NCI-H1417 (cell line): ENCODE measurements around the gene SPIRE1.
"Not testable (repeated sequence)": the region's sequence is repeated elsewhere in the genome, so short reads cannot be mapped to it uniquely, and the experiment has no call there.

ENCODE experiments used
- DNase-seq, 3 experiments: peaks; one replicate each; lab custom pipeline; 2025; lab: John Stamatoyannopoulos, UW

Gene SPIRE1

GRCh38 chr18:12485479-12486105 is 172.3 kb downstream of the SPIRE1 start:
- no peak for DNase-seq

- not testable (repeated sequence) for DNase-seq
Observed at GRCh38 chr18:12481915-12482314, 176.0 kb downstream of the SPIRE1 start.

- no peak for DNase-seq
Observed at GRCh38 chr18:12479982-12480381, 177.9 kb downstream of the SPIRE1 start.

- no peak for DNase-seq
Observed at GRCh38 chr18:12479536-12479935, 178.4 kb downstream of the SPIRE1 start.

- DNase-seq, result no peak
Observed at GRCh38 chr18:12478269-12479047, 179.4 kb downstream of the SPIRE1 start.

- DNase-seq, result no peak
Observed at GRCh38 chr18:12477606-12478005, 180.3 kb downstream of the SPIRE1 start.

- DNase-seq, result no peak
Observed at GRCh38 chr18:12476955-12477354, 181.0 kb downstream of the SPIRE1 start.

GRCh38 chr18:12474876-12475275 is 183.0 kb downstream of the SPIRE1 start:
- no peak for DNase-seq

- DNase-seq, result no peak
Observed at GRCh38 chr18:12474146-12474545, 183.8 kb downstream of the SPIRE1 start.

- DNase-seq, result no peak
Observed at GRCh38 chr18:12470382-12471075, 187.4 kb downstream of the SPIRE1 start.

- no peak for DNase-seq
Observed at GRCh38 chr18:12468445-12468844, 189.5 kb downstream of the SPIRE1 start.

GRCh38 chr18:12464731-12465130 is 193.2 kb downstream of the SPIRE1 start:
- DNase-seq, result no peak

- DNase-seq, result no peak
Observed at GRCh38 chr18:12463191-12463590, 194.7 kb downstream of the SPIRE1 start.

- DNase-seq, result no peak
Observed at GRCh38 chr18:12462242-12462641, 195.7 kb downstream of the SPIRE1 start.

- no peak for DNase-seq
Observed at GRCh38 chr18:12461326-12461725, 196.6 kb downstream of the SPIRE1 start.

GRCh38 chr18:12460874-12461273 is 197.0 kb downstream of the SPIRE1 start:
- DNase-seq, result no peak

GRCh38 chr18:12458771-12459170 is 199.1 kb downstream of the SPIRE1 start:
- peak in 1 of 3 experiments; percentile 46 for DNase-seq

GRCh38 chr18:12456441-12456840 is 201.5 kb downstream of the SPIRE1 start:
- no peak for DNase-seq

GRCh38 chr18:12455496-12455895 is 202.4 kb downstream of the SPIRE1 start:
- DNase-seq, result no peak

GRCh38 chr18:12452784-12453183 is 205.1 kb downstream of the SPIRE1 start:
- DNase-seq, result no peak

GRCh38 chr18:12451428-12451827 is 206.5 kb downstream of the SPIRE1 start:
- no peak for DNase-seq

- DNase-seq, result no peak
Observed at GRCh38 chr18:12449051-12449785, 208.7 kb downstream of the SPIRE1 start.
